T-helper 1 cell treated with Interleukin-12 subunit alpha and Interleukin-12 subunit beta and Interleukin-4 antibody, amounts not matched to agents 30 ng/mL and 1 ng/mL, for 36 hours (primary cell): ENCODE measurements around the gene BCL6B. TPM values are rescaled to one million over a fixed set of nuclear protein-coding genes. Genes with fewer than 3 reads are reported as not detected.
"Not testable (repeated sequence)": the region's sequence is repeated elsewhere in the genome, so short reads cannot be mapped to it uniquely, and the experiment has no call there.

Experiments used
- intact Hi-C: fragments of 100-400 bp; cut with micrococcal nuclease; formaldehyde crosslinking; loops from one replicate; pipeline ENCODE4 v1.15.1; 2024
- total RNA-seq: library from RNA; stranded (reverse); gene quantifications from 2 replicates; pipeline ENCODE4 v1.2.3, GENCODE V29; 2022

The BCL6B gene
- total RNA-seq = 2.2 and 2.5 TPM in 2 replicates

GRCh38 chr17:7022781-7023571 is at the start of gene BCL6B:
TSS of gene BCL6B (plus strand) at chr17:7023050. CDS start at chr17:7023672, 622 bp downstream.
- intact Hi-C loops = loop anchor here (1.0 kb wide), 6 partner anchors 8 to 180 kb away; no protein-coding TSS in a partner anchor

- intact Hi-C loops = not testable (repeated sequence)
Observed at GRCh38 chr17:6979440-6979839, 43.4 kb upstream of the BCL6B start.

- intact Hi-C loops = no loop called here
Observed at GRCh38 chr17:6981426-6981825, 41.4 kb upstream of the BCL6B start.

- intact Hi-C loops = no loop called here
Observed at GRCh38 chr17:6985266-6985665, 37.6 kb upstream of the BCL6B start.

- intact Hi-C loops = no loop called here
Observed at GRCh38 chr17:6986676-6987075, 36.2 kb upstream of the BCL6B start.

- intact Hi-C loops = no loop called here
Observed at GRCh38 chr17:6989779-6990178, 33.1 kb upstream of the BCL6B start.

- intact Hi-C loops = not testable (repeated sequence)
Observed at GRCh38 chr17:6993613-6994056, 29.2 kb upstream of the BCL6B start.

GRCh38 chr17:6994118-6994598 is 28.7 kb upstream of the BCL6B start:
- intact Hi-C loops = no loop called here

GRCh38 chr17:6994666-6995256 is 28.1 kb upstream of the BCL6B start:
- intact Hi-C loops = no loop called here

- intact Hi-C loops = no loop called here
Observed at GRCh38 chr17:6995500-6996255, 27.2 kb upstream of the BCL6B start, which contains the start of gene ALOX12. TSS of gene ALOX12 (plus strand) at chr17:6996049. CDS start at chr17:6996118, 69 bp downstream.

GRCh38 chr17:6996256-6997011 is 26.4 kb upstream of the BCL6B start:
- intact Hi-C loops = no loop called here

- intact Hi-C loops = no loop called here
Observed at GRCh38 chr17:6997171-6997570, 25.7 kb upstream of the BCL6B start.

- intact Hi-C loops = no loop called here
Observed at GRCh38 chr17:6998855-6999508, 23.9 kb upstream of the BCL6B start.

- intact Hi-C loops = loop anchor here (1.0 to 10.0 kb wide), 2 partner anchors 22 to 1417 kb away; partner anchors contain the start of genes BCL6B and NLRP1
Observed at GRCh38 chr17:7001318-7001961, 21.4 kb upstream of the BCL6B start.

GRCh38 chr17:7002288-7003047 is 20.4 kb upstream of the BCL6B start:
- intact Hi-C loops = loop anchor here (10.0 kb wide), 1 partner anchor 1418 kb away; the partner anchor contains the start of gene NLRP1

- intact Hi-C loops = loop anchor here (1.0 to 10.0 kb wide), 6 partner anchors 11 to 1419 kb away; partner anchors contain the start of gene NLRP1
Observed at GRCh38 chr17:7003745-7004144, 19.1 kb upstream of the BCL6B start.

- intact Hi-C loops = loop anchor here (1.0 to 10.0 kb wide), 6 partner anchors 10 to 1420 kb away; partner anchors contain the start of gene NLRP1
Observed at GRCh38 chr17:7004398-7005253, 18.2 kb upstream of the BCL6B start.

GRCh38 chr17:7005716-7006115 is 17.1 kb upstream of the BCL6B start:
- intact Hi-C loops = loop anchor here (2.0 to 10.0 kb wide), 2 partner anchors 251 to 1421 kb away; partner anchors contain the start of gene NLRP1
